Liver (tissue), 2 donors: ENCODE results near the gene CHDH.

Source experiments
- ZBTB33 ChIP-seq: IDR thresholded peaks from 2 replicates; pipeline ENCODE4 v1.6.1; 2016; ENCODE audit warnings: antibody characterized with exemption
- TF ChIP-seq, protein P1 (sequence below): fragments of 150-350 bp; IDR thresholded peaks from 2 replicates; pipeline ENCODE4 v1.5.1; 2017; ENCODE audit warnings: improper control_type of control experiment, low read depth, low read length; ENCODE audit not compliant: missing input control
- TF ChIP-seq, protein P2 (sequence below): IDR thresholded peaks from 2 replicates; pipeline ENCODE4 v1.6.1; 2016; ENCODE audit warnings: antibody characterized with exemption, mild to moderate bottlenecking
- TF ChIP-seq, protein P3 (sequence below): IDR thresholded peaks from 2 replicates; pipeline ENCODE4 v1.6.1; 2016; ENCODE audit warnings: antibody characterized with exemption
- donor health status: healthy.

GRCh38 chr3:53845103-53845880, 927 bp downstream of the CHDH start:
- TF ChIP-seq, protein P1, sequence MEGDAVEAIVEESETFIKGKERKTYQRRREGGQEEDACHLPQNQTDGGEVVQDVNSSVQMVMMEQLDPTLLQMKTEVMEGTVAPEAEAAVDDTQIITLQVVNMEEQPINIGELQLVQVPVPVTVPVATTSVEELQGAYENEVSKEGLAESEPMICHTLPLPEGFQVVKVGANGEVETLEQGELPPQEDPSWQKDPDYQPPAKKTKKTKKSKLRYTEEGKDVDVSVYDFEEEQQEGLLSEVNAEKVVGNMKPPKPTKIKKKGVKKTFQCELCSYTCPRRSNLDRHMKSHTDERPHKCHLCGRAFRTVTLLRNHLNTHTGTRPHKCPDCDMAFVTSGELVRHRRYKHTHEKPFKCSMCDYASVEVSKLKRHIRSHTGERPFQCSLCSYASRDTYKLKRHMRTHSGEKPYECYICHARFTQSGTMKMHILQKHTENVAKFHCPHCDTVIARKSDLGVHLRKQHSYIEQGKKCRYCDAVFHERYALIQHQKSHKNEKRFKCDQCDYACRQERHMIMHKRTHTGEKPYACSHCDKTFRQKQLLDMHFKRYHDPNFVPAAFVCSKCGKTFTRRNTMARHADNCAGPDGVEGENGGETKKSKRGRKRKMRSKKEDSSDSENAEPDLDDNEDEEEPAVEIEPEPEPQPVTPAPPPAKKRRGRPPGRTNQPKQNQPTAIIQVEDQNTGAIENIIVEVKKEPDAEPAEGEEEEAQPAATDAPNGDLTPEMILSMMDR, result peak; percentile 5
- TF ChIP-seq, protein P2, sequence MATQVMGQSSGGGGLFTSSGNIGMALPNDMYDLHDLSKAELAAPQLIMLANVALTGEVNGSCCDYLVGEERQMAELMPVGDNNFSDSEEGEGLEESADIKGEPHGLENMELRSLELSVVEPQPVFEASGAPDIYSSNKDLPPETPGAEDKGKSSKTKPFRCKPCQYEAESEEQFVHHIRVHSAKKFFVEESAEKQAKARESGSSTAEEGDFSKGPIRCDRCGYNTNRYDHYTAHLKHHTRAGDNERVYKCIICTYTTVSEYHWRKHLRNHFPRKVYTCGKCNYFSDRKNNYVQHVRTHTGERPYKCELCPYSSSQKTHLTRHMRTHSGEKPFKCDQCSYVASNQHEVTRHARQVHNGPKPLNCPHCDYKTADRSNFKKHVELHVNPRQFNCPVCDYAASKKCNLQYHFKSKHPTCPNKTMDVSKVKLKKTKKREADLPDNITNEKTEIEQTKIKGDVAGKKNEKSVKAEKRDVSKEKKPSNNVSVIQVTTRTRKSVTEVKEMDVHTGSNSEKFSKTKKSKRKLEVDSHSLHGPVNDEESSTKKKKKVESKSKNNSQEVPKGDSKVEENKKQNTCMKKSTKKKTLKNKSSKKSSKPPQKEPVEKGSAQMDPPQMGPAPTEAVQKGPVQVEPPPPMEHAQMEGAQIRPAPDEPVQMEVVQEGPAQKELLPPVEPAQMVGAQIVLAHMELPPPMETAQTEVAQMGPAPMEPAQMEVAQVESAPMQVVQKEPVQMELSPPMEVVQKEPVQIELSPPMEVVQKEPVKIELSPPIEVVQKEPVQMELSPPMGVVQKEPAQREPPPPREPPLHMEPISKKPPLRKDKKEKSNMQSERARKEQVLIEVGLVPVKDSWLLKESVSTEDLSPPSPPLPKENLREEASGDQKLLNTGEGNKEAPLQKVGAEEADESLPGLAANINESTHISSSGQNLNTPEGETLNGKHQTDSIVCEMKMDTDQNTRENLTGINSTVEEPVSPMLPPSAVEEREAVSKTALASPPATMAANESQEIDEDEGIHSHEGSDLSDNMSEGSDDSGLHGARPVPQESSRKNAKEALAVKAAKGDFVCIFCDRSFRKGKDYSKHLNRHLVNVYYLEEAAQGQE, result no peak
- TF ChIP-seq ZBTB33, result no peak
- TF ChIP-seq, protein P3, sequence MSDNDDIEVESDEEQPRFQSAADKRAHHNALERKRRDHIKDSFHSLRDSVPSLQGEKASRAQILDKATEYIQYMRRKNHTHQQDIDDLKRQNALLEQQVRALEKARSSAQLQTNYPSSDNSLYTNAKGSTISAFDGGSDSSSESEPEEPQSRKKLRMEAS, result no peak
